Muscle layer of duodenum (tissue), 2 donors: ENCODE measurements around the gene HDAC8.

Experiments used
- H3K27ac ChIP-seq: one replicate; pipeline ENCODE4 v1.7.0; 2013; ENCODE audit warnings: mild to moderate bottlenecking, low read length
- H3K27me3 ChIP-seq: one replicate; pipeline ENCODE4 v1.7.0; 2013; ENCODE audit warnings: low read depth, mild to moderate bottlenecking, control low read depth, low read length
- H3K36me3 ChIP-seq, 2 donors: one replicate each; pipeline ENCODE4 v1.7.0; 2013; ENCODE audit warnings: low read length in 2 of 2, control low read depth in 1 of 2, mild to moderate bottlenecking in 1 of 2; ENCODE audit not compliant: insufficient read depth in 2 of 2, control insufficient read depth in 1 of 2
- H3K4me1 ChIP-seq, 2 donors: one replicate each; pipeline ENCODE4 v1.7.0; 2013; ENCODE audit warnings: low read length in 2 of 2, mild to moderate bottlenecking in 2 of 2, control low read depth in 1 of 2, moderate library complexity in 1 of 2; ENCODE audit not compliant: insufficient read depth in 2 of 2, control insufficient read depth in 1 of 2
- H3K4me3 ChIP-seq, 2 donors: one replicate each; pipeline ENCODE4 v1.7.0; 2013; ENCODE audit warnings: low read length in 2 of 2, low read depth in 1 of 2, mild to moderate bottlenecking in 1 of 2
- H3K9me3 ChIP-seq, 2 donors: one replicate each; pipeline ENCODE4 v1.7.0; 2013; ENCODE audit warnings: low read length in 2 of 2, control low read depth in 1 of 2, mild to moderate bottlenecking in 1 of 2; ENCODE audit not compliant: control insufficient read depth in 1 of 2
- donor health status: healthy.

The HDAC8 gene

GRCh38 chrX:72395237-72395636, 177.4 kb downstream of the HDAC8 start:
- Histone ChIP-seq H3K4me3 (no peak overlapping the region), H3K36me3 (no peaks in the 10 kb centered on the region), H3K27me3 (no peaks in the 10 kb centered on the region), H3K9me3 (no peaks in the 10 kb centered on the region), H3K4me1 (peaks cover 0 to 13% of the 10 kb centered on the region in 2 donors), H3K27ac (no peak overlapping the region)

GRCh38 chrX:72394518-72395170, 178.0 kb downstream of the HDAC8 start:
- no peaks in the 10 kb centered on the region for H3K27me3 ChIP-seq
- H3K4me1 ChIP-seq = peaks cover 0 to 13% of the 10 kb centered on the region in 2 donors
- no peaks in the 10 kb centered on the region for H3K36me3 ChIP-seq
- H3K27ac ChIP-seq = no peak overlapping the region
- H3K9me3 ChIP-seq = no peaks in the 10 kb centered on the region
- H3K4me3 ChIP-seq = no peak overlapping the region

GRCh38 chrX:72393836-72394517, 178.7 kb downstream of the HDAC8 start:
- Histone ChIP-seq H3K9me3 (no peaks in the 10 kb centered on the region), H3K27ac (no peak overlapping the region), H3K4me3 (no peak overlapping the region), H3K36me3 (no peaks in the 10 kb centered on the region), H3K4me1 (peaks cover 0 to 13% of the 10 kb centered on the region in 2 donors), H3K27me3 (no peaks in the 10 kb centered on the region)

GRCh38 chrX:72392816-72393800, 179.5 kb downstream of the HDAC8 start:
- Histone ChIP-seq H3K4me1 (peaks cover 0 to 13% of the 10 kb centered on the region in 2 donors), H3K4me3 (no peak overlapping the region), H3K9me3 (no peaks in the 10 kb centered on the region), H3K27me3 (no peaks in the 10 kb centered on the region), H3K27ac (no peak overlapping the region), H3K36me3 (no peaks in the 10 kb centered on the region)

GRCh38 chrX:72392042-72392441, 180.6 kb downstream of the HDAC8 start:
- no peak overlapping the region for H3K4me3 ChIP-seq
- H3K36me3 ChIP-seq = no peaks in the 10 kb centered on the region
- H3K4me1 ChIP-seq = peaks cover 0 to 13% of the 10 kb centered on the region in 2 donors
- no peak overlapping the region for H3K27ac ChIP-seq
- no peaks in the 10 kb centered on the region for H3K27me3 ChIP-seq
- no peaks in the 10 kb centered on the region for H3K9me3 ChIP-seq

GRCh38 chrX:72387247-72387646, 185.4 kb downstream of the HDAC8 start:
- H3K36me3 ChIP-seq = no peaks in the 10 kb centered on the region
- no peak overlapping the region for H3K4me3 ChIP-seq
- no peaks in the 10 kb centered on the region for H3K4me1 ChIP-seq
- no peaks in the 10 kb centered on the region for H3K27me3 ChIP-seq
- no peaks in the 10 kb centered on the region for H3K9me3 ChIP-seq
- H3K27ac ChIP-seq = no peak overlapping the region

GRCh38 chrX:72382202-72382595, 190.4 kb downstream of the HDAC8 start:
- H3K4me3 ChIP-seq = no peak overlapping the region
- no peaks in the 10 kb centered on the region for H3K27me3 ChIP-seq
- peaks cover 5 to 11% of the 10 kb centered on the region in 2 donors for H3K4me1 ChIP-seq
- H3K9me3 ChIP-seq = no peaks in the 10 kb centered on the region
- no peak overlapping the region for H3K27ac ChIP-seq
- H3K36me3 ChIP-seq = no peaks in the 10 kb centered on the region

- Histone ChIP-seq H3K36me3 (no peaks in the 10 kb centered on the region), H3K27me3 (no peaks in the 10 kb centered on the region), H3K4me1 (peaks cover 5 to 11% of the 10 kb centered on the region in 2 donors), H3K9me3 (no peaks in the 10 kb centered on the region), H3K27ac (no peak overlapping the region), H3K4me3 (no peak overlapping the region)
Observed at GRCh38 chrX:72381439-72382201, 191.0 kb downstream of the HDAC8 start.

GRCh38 chrX:72376124-72376523, 196.5 kb downstream of the HDAC8 start:
- Histone ChIP-seq H3K27ac (no peak overlapping the region), H3K27me3 (no peaks in the 10 kb centered on the region), H3K9me3 (no peaks in the 10 kb centered on the region)

GRCh38 chrX:72373136-72373535, 199.5 kb downstream of the HDAC8 start:
- Histone ChIP-seq H3K9me3 (no peaks in the 10 kb centered on the region), H3K27me3 (no peaks in the 10 kb centered on the region), H3K36me3 (no peaks in the 10 kb centered on the region), H3K4me1 (no peaks in the 10 kb centered on the region), H3K27ac (no peak overlapping the region), H3K4me3 (no peak overlapping the region)

More at GRCh38 chrX:72376124-72376523, 196.5 kb downstream of the HDAC8 start:
- H3K36me3 ChIP-seq = no peaks in the 10 kb centered on the region
- H3K4me3 ChIP-seq = no peak overlapping the region
- H3K4me1 ChIP-seq = no peaks in the 10 kb centered on the region
